Measurements from ENCODE around the gene PHKB. TPM values are rescaled to one million over a fixed set of nuclear protein-coding genes. Genes with fewer than 3 reads are reported as not detected.

Gene PHKB
- total and polyA plus RNA-seq, 2 donors (not counting 1 experiment from before 2014, with no cell fraction given), result 79.0 to 103 TPM

DNA sequence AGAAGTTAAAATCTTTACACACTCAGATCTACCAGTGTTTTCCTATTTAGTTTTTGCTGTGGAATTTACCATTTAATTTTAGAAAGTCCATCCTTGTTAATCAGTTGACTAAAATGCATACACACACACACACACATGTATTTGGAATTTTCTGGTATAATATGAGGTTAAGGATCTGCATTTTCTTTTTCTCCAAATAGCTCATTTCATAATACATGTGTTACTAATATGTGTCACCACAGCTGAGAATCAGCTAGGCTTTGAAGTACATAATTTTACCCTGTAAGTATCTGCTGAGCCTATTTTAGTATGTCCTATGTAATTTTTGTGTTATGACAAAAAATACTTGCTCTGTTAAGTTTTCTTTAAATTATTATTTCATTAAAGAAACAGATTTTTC, 143.2 kb downstream of the PHKB start:
- no peaks in the 10 kb centered on the region for H3K79me2 ChIP-seq (ENCODE audit: control insufficient read depth, insufficient read depth, low read length)
- no peaks in the 10 kb centered on the region for H3K36me3 ChIP-seq (ENCODE audit: control insufficient read depth, insufficient read depth, low read length)
- no peak overlapping the region for H3K27ac ChIP-seq (ENCODE audit: insufficient read depth, low read length)
- H3K4me2 ChIP-seq (ENCODE audit: extremely low read depth, insufficient read depth, low read length), result no peak overlapping the region
- H3K9me3 ChIP-seq (ENCODE audit: control insufficient read depth, insufficient read depth, low read depth, low read length), result no peaks in the 10 kb centered on the region
- no peak overlapping the region for H3K4me3 ChIP-seq (replicated peaks in 1 of 4; ENCODE audit: control extremely low read depth in 1 of 4, insufficient read depth in 1 of 4, low read depth in 3 of 4, low read length in 4 of 4)
- no peaks in the 10 kb centered on the region for H4K20me1 ChIP-seq (ENCODE audit: control insufficient read depth, extremely low read depth, insufficient read depth, low read length)
- no peaks in the 10 kb centered on the region for H3K27me3 ChIP-seq (ENCODE audit: control insufficient read depth, insufficient read depth, low read length)
- no peak overlapping the region for H2AFZ ChIP-seq (ENCODE audit: low read length)
- TF ChIP-seq, protein P1, sequence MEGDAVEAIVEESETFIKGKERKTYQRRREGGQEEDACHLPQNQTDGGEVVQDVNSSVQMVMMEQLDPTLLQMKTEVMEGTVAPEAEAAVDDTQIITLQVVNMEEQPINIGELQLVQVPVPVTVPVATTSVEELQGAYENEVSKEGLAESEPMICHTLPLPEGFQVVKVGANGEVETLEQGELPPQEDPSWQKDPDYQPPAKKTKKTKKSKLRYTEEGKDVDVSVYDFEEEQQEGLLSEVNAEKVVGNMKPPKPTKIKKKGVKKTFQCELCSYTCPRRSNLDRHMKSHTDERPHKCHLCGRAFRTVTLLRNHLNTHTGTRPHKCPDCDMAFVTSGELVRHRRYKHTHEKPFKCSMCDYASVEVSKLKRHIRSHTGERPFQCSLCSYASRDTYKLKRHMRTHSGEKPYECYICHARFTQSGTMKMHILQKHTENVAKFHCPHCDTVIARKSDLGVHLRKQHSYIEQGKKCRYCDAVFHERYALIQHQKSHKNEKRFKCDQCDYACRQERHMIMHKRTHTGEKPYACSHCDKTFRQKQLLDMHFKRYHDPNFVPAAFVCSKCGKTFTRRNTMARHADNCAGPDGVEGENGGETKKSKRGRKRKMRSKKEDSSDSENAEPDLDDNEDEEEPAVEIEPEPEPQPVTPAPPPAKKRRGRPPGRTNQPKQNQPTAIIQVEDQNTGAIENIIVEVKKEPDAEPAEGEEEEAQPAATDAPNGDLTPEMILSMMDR (conservative IDR thresholded peaks at IDR 0.05 in 1 of 2, IDR thresholded peaks at IDR 0.05 in 1 of 2; ENCODE audit: low read depth in 1 of 2, low read length in 2 of 2), result no peak
- no peak for TF ChIP-seq EZH2 (IDR thresholded peaks at IDR 0.05; ENCODE audit: low read length, missing control alignments)
- no peaks in the 10 kb centered on the region for H3K4me1 ChIP-seq (ENCODE audit: control insufficient read depth, extremely low read depth, insufficient read depth, low read length)
- no peak overlapping the region for H3K9ac ChIP-seq (ENCODE audit: insufficient read depth, low read length)
- no peak for DNase-seq (ENCODE audit: low read depth in 2 of 2)

DNA sequence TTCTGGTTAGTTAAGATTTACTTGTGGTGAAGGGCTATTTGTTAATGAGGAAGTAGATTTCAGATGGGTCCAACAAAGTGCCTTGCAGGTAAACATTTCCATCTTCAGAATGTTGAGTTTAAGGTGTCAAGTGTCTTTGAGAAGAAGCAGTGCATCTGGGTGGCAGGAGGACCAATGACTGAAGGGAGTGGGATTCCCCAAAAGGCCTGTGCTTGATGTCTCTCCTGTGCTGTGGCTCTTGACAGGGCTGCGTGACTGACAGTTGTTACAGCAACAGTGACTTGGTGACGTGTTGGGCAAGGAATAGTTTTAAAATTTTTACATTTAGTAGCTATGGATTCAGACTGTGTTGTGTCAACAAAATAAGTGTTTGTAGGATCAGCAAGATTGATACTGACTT, 149.9 kb downstream of the PHKB start:
- TF ChIP-seq EZH2 (IDR thresholded peaks at IDR 0.05; ENCODE audit: low read length, missing control alignments), result no peak
- TF ChIP-seq, protein P1 (conservative IDR thresholded peaks at IDR 0.05 in 1 of 2, IDR thresholded peaks at IDR 0.05 in 1 of 2; ENCODE audit: low read depth in 1 of 2, low read length in 2 of 2), result no peak
- no peak overlapping the region for H3K27ac ChIP-seq (ENCODE audit: insufficient read depth, low read length)

DNA sequence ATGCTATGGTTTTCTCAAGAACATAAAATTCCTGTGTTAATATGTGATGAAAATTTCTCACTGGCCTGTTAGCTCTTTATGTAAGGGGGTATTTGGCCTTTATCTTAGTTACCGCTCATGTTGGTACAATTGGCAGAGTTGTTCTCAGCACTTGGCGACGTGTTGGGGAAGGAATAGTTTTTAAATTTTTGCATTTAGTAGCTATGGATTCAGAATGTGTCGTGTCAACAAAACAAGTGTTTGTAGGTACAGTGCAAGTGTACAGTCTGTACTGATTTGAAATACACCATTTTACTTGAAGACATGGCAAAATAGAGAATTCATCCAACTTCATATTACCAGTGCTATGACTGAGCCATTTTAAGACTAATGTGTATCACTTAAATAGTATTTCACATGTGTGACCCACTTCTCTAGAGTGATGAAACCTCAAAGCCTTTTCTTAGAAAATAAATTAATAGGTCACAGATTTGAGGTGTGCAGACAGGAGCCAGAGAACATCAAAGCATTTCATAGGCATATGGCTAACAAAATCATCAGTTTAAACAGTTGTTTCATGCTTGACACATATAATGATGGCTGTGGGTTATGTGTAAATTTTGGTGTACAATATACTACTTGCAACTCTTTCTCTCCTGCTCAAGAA, 150.8 kb downstream of the PHKB start:
- no peak overlapping the region for H3K9ac ChIP-seq (ENCODE audit: insufficient read depth, low read length)
- H2AFZ ChIP-seq (ENCODE audit: low read length), result no peak overlapping the region
- no peaks in the 10 kb centered on the region for H3K27me3 ChIP-seq (ENCODE audit: control insufficient read depth, insufficient read depth, low read length)
- no peaks in the 10 kb centered on the region for H3K79me2 ChIP-seq (ENCODE audit: control insufficient read depth, insufficient read depth, low read length)
- no peaks in the 10 kb centered on the region for H4K20me1 ChIP-seq (ENCODE audit: control insufficient read depth, extremely low read depth, insufficient read depth, low read length)
- TF ChIP-seq, protein P1 (conservative IDR thresholded peaks at IDR 0.05 in 1 of 2, IDR thresholded peaks at IDR 0.05 in 1 of 2; ENCODE audit: low read depth in 1 of 2, low read length in 2 of 2), result no peak
- no peak for TF ChIP-seq EZH2 (IDR thresholded peaks at IDR 0.05; ENCODE audit: low read length, missing control alignments)
- H3K4me3 ChIP-seq (replicated peaks in 1 of 4; ENCODE audit: control extremely low read depth in 1 of 4, insufficient read depth in 1 of 4, low read depth in 3 of 4, low read length in 4 of 4), result no peak overlapping the region
- peaks cover 2% of the 10 kb centered on the region for H3K4me1 ChIP-seq (ENCODE audit: control insufficient read depth, extremely low read depth, insufficient read depth, low read length)
- H3K9me3 ChIP-seq (ENCODE audit: control insufficient read depth, insufficient read depth, low read depth, low read length), result no peaks in the 10 kb centered on the region
- no peak overlapping the region for H3K4me2 ChIP-seq (ENCODE audit: extremely low read depth, insufficient read depth, low read length)
- no peaks in the 10 kb centered on the region for H3K36me3 ChIP-seq (ENCODE audit: control insufficient read depth, insufficient read depth, low read length)
- no peak overlapping the region for H3K27ac ChIP-seq (ENCODE audit: insufficient read depth, low read length)
- no peak for DNase-seq (ENCODE audit: low read depth in 2 of 2)

More for the DNA sequence above, 149.9 kb downstream of the PHKB start:
- no peaks in the 10 kb centered on the region for H3K79me2 ChIP-seq (ENCODE audit: control insufficient read depth, insufficient read depth, low read length)
- no peaks in the 10 kb centered on the region for H3K36me3 ChIP-seq (ENCODE audit: control insufficient read depth, insufficient read depth, low read length)
- no peak overlapping the region for H3K4me3 ChIP-seq (replicated peaks in 1 of 4; ENCODE audit: control extremely low read depth in 1 of 4, insufficient read depth in 1 of 4, low read depth in 3 of 4, low read length in 4 of 4)
- DNase-seq (ENCODE audit: low read depth in 2 of 2), result no peak
- H3K4me2 ChIP-seq (ENCODE audit: extremely low read depth, insufficient read depth, low read length), result no peak overlapping the region
- no peak overlapping the region for H2AFZ ChIP-seq (ENCODE audit: low read length)
- no peak overlapping the region for H3K9ac ChIP-seq (ENCODE audit: insufficient read depth, low read length)
- peaks cover 2% of the 10 kb centered on the region for H3K4me1 ChIP-seq (ENCODE audit: control insufficient read depth, extremely low read depth, insufficient read depth, low read length)
- H3K27me3 ChIP-seq (ENCODE audit: control insufficient read depth, insufficient read depth, low read length), result no peaks in the 10 kb centered on the region
- H3K9me3 ChIP-seq (ENCODE audit: control insufficient read depth, insufficient read depth, low read depth, low read length), result no peaks in the 10 kb centered on the region
- no peaks in the 10 kb centered on the region for H4K20me1 ChIP-seq (ENCODE audit: control insufficient read depth, extremely low read depth, insufficient read depth, low read length)
